Osteoblast (primary cell): Measurements from ENCODE around the gene FRMD5. TPM values are rescaled to one million over a fixed set of nuclear protein-coding genes. Genes with fewer than 3 reads are reported as not detected.
"Not testable (repeated sequence)": the region's sequence is repeated elsewhere in the genome, so short reads cannot be mapped to it uniquely, and the experiment has no call there.

ENCODE experiments used
- DNase-seq: peaks from one replicate; pipeline ENCODE4 v3.0.0; 2011; ENCODE audit warnings: low spot score, mixed read lengths; ENCODE audit not compliant: insufficient read length; ENCODE audit errors: missing footprints
- H2AFZ ChIP-seq: 2 replicates; pipeline ENCODE4 v1.6.0; 2011; ENCODE audit warnings: mild to moderate bottlenecking, low read length
- H3K27ac ChIP-seq: 2 replicates; pipeline ENCODE4 v1.5.1; 2011; ENCODE audit warnings: mild to moderate bottlenecking, low read depth, low read length, moderate library complexity
- H3K27me3 ChIP-seq: 2 replicates; pipeline ENCODE4 v1.6.0; 2012; ENCODE audit warnings: mild to moderate bottlenecking, control low read depth, inconsistent platforms, low read length, moderate library complexity; ENCODE audit not compliant: insufficient read depth
- H3K36me3 ChIP-seq: 2 replicates; pipeline ENCODE4 v1.5.1; 2011; ENCODE audit warnings: mild to moderate bottlenecking, low read length, control low read depth, moderate library complexity; ENCODE audit not compliant: insufficient read depth
- H3K4me1 ChIP-seq: 2 replicates; pipeline ENCODE4 v1.5.1; 2011; ENCODE audit warnings: mild to moderate bottlenecking, low read length, control low read depth, moderate library complexity; ENCODE audit not compliant: insufficient read depth
- H3K4me2 ChIP-seq: 2 replicates; pipeline ENCODE4 v1.6.0; 2011; ENCODE audit warnings: mild to moderate bottlenecking, low read length; ENCODE audit not compliant: insufficient read depth
- H3K4me3 ChIP-seq: fragments of 200-600 bp; sonication (generic); 3 replicates; pipeline ENCODE4 v1.5.1; 2012; ENCODE audit warnings: mild to moderate bottlenecking, low read length, inconsistent platforms; ENCODE audit not compliant: insufficient read depth
- H3K79me2 ChIP-seq: 2 replicates; pipeline ENCODE4 v1.6.0; 2012; ENCODE audit warnings: mild to moderate bottlenecking, low read length, control low read depth, inconsistent platforms; ENCODE audit not compliant: insufficient read depth
- H3K9me3 ChIP-seq: 2 replicates; pipeline ENCODE4 v1.5.1; 2011; ENCODE audit warnings: low read depth, low read length, control low read depth
- H4K20me1 ChIP-seq: 2 replicates; pipeline ENCODE4 v1.6.0; 2012; ENCODE audit warnings: mild to moderate bottlenecking, low read length, control low read depth; ENCODE audit not compliant: insufficient read depth
- CTCF ChIP-seq: IDR thresholded peaks from 2 replicates; pipeline ENCODE4 v1.5.1; 2011; ENCODE audit warnings: mild to moderate bottlenecking, low read depth, low read length, moderate library complexity; ENCODE audit errors: extremely low read depth
- total RNA-seq: library from RNA; depleted of rRNA; stranded (reverse); fragments of >200 nt; gene quantifications from 2 replicates; pipeline ENCODE4 v1.2.3, GENCODE V29; 2012

FRMD5 gene
- total RNA-seq, 1 donor, result 3.3 TPM

GRCh38 chr15:44227584-44227983, 32.5 kb upstream of the FRMD5 start:
- no peaks in the 10 kb centered on the region for H3K4me1 ChIP-seq
- H3K36me3 ChIP-seq, result no peaks in the 10 kb centered on the region
- H3K27me3 ChIP-seq, result no peaks in the 10 kb centered on the region
- H2AFZ ChIP-seq, result no peak overlapping the region
- no peaks in the 10 kb centered on the region for H4K20me1 ChIP-seq
- no peaks in the 10 kb centered on the region for H3K79me2 ChIP-seq
- H3K27ac ChIP-seq, result no peak overlapping the region
- TF ChIP-seq CTCF, result no peak
- DNase-seq, result no peak
- no peak overlapping the region for H3K4me3 ChIP-seq
- H3K9me3 ChIP-seq, result no peaks in the 10 kb centered on the region
- H3K4me2 ChIP-seq, result no peak overlapping the region

GRCh38 chr15:44227001-44227400, 31.9 kb upstream of the FRMD5 start:
- not testable (repeated sequence) for H3K27ac ChIP-seq, H2AFZ ChIP-seq, H3K9me3 ChIP-seq, H3K4me2 ChIP-seq, H3K79me2 ChIP-seq, H3K36me3 ChIP-seq, H3K4me3 ChIP-seq, DNase-seq, H3K27me3 ChIP-seq, H4K20me1 ChIP-seq, H3K4me1 ChIP-seq

GRCh38 chr15:44222478-44222877, 27.4 kb upstream of the FRMD5 start:
- Histone ChIP-seq H3K27ac (no peak overlapping the region), H4K20me1 (no peaks in the 10 kb centered on the region), H2AFZ (no peak overlapping the region), H3K9me3 (no peaks in the 10 kb centered on the region), H3K4me3 (no peak overlapping the region), H3K79me2 (no peaks in the 10 kb centered on the region), H3K27me3 (no peaks in the 10 kb centered on the region), H3K4me2 (no peak overlapping the region), H3K36me3 (no peaks in the 10 kb centered on the region), H3K4me1 (peaks cover 4% of the 10 kb centered on the region)
- no peak for DNase-seq
- no peak for TF ChIP-seq CTCF

GRCh38 chr15:44219073-44219472, 24.0 kb upstream of the FRMD5 start:
- H2AFZ ChIP-seq, result no peak overlapping the region
- no peak for TF ChIP-seq CTCF
- peaks cover 12% of the 10 kb centered on the region for H3K4me1 ChIP-seq
- DNase-seq, result no peak
- no peak overlapping the region for H3K4me3 ChIP-seq
- H3K9me3 ChIP-seq, result no peaks in the 10 kb centered on the region
- no peaks in the 10 kb centered on the region for H3K27me3 ChIP-seq
- no peaks in the 10 kb centered on the region for H3K79me2 ChIP-seq
- H3K4me2 ChIP-seq, result no peak overlapping the region
- no peaks in the 10 kb centered on the region for H3K36me3 ChIP-seq
- no peaks in the 10 kb centered on the region for H4K20me1 ChIP-seq
- H3K27ac ChIP-seq, result no peak overlapping the region

- Histone ChIP-seq H3K27ac (no peak overlapping the region), H4K20me1 (no peaks in the 10 kb centered on the region), H3K27me3 (no peaks in the 10 kb centered on the region), H3K9me3 (no peaks in the 10 kb centered on the region), H3K4me1 (peaks cover 12% of the 10 kb centered on the region), H3K4me3 (no peak overlapping the region), H2AFZ (no peak overlapping the region), H3K36me3 (no peaks in the 10 kb centered on the region), H3K4me2 (no peak overlapping the region), H3K79me2 (no peaks in the 10 kb centered on the region)
- TF ChIP-seq CTCF, result no peak
- no peak for DNase-seq
Measured at GRCh38 chr15:44216958-44217357, 21.9 kb upstream of the FRMD5 start.
